EH (cell line): ENCODE results near the gene TOE1.

Experiments
- DNase-seq: peaks from one replicate; pipeline ENCODE4 v3.0.0-alpha.2; 2015; ENCODE audit warnings: low read depth

The TOE1 gene

GRCh38 chr1:45326627-45327623, 13.0 kb upstream of the TOE1 start, which contains the start of gene HPDL:
HPDL (plus strand) TSS chr1:45326895; CDS start chr1:45327149, 254 bp downstream.
- DNase-seq, result peak; percentile 60

DNA sequence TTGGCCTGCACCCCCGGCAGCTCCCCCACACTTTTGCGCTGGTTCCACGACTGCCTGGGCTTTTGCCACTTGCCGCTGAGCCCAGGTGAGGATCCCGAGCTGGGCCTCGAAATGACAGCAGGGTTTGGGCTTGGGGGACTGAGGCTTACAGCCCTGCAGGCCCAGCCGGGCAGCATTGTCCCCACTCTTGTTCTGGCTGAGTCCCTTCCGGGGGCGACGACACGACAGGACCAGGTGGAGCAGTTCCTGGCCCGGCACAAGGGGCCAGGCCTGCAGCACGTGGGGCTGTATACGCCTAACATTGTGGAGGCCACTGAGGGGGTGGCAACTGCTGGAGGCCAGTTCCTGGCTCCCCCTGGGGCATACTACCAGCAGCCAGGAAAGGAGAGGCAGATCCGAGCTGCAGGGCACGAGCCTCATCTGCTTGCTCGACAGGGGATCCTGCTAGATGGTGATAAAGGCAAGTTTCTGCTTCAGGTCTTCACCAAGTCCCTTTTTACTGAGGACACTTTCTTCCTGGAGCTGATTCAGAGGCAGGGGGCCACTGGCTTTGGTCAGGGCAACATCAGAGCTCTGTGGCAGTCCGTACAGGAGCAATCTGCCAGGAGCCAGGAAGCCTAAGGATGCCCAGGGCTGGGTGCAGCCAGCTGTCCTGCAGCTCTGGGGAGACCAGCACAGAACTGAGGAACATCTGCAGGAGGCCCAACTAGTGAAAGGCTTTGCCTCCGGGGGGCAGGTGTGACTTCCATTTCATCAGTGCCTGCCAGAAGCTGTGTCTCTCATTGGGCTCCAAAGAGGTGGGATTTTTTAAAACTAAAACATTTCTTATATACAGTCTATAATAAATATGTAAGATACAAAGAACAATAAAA, 12.1 kb upstream of the TOE1 start:
- no peak for DNase-seq

DNA sequence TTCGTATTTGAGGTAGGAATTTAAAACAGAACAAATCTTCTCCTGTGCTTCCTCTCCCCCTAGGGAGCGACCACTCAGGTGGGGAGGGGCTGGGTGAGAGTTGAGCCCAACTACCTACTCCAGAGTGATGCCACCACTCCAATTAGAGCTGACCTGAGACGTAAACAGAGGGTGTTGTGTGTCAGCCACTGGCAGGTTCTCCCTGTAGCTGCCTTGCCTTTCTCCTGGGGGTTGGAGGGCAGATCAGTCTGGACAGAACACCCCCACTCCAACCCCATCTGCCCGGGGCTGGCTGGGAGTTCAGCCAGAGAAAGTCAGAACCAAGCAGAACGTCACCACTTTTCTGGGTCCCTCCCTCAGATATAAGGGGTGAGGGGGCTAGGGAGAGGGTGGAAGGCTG, 11.3 kb upstream of the TOE1 start:
- DNase-seq, result no peak

DNA sequence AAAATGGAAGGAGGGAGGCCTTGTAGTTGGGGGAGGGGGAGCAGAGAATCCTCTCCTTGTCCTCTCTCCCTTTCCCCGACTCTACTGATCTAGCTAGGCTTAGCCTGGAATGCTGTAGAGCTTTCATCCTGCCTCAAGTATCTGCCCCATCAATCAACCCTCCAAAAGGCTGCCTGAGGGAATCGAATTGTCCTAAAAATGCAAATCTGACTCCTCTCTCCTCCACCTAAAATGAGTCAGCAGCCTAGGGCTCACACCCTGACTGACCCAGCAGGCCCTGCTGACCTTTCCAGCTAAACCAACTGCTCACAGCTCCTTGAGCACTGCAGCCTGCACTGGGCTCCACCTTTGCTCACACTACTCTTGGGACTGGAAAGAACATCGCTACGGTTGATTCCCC, 10.5 kb upstream of the TOE1 start:
- DNase-seq, result no peak

- DNase-seq, result no peak
Measured at GRCh38 chr1:45331436-45332345, 8.3 kb upstream of the TOE1 start.

DNA sequence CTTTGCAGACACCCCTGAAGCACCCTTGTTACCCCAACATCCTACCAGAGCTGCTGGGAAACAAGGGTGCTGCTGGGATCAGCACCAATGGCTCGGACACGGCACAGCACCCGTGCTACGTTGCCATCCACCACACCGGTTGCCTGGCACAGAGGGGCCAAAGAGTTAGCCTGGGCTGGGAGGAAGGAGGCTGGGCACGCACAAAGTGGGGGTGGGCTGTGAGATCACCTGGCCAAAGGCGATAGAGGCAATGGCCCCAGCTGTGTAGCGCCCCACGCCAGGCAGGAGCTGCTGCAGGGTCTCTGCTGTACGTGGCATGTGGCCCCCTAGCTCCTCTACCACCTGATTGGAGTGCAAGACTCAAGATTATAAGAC, 7.6 kb upstream of the TOE1 start:
- DNase-seq, result no peak

DNA sequence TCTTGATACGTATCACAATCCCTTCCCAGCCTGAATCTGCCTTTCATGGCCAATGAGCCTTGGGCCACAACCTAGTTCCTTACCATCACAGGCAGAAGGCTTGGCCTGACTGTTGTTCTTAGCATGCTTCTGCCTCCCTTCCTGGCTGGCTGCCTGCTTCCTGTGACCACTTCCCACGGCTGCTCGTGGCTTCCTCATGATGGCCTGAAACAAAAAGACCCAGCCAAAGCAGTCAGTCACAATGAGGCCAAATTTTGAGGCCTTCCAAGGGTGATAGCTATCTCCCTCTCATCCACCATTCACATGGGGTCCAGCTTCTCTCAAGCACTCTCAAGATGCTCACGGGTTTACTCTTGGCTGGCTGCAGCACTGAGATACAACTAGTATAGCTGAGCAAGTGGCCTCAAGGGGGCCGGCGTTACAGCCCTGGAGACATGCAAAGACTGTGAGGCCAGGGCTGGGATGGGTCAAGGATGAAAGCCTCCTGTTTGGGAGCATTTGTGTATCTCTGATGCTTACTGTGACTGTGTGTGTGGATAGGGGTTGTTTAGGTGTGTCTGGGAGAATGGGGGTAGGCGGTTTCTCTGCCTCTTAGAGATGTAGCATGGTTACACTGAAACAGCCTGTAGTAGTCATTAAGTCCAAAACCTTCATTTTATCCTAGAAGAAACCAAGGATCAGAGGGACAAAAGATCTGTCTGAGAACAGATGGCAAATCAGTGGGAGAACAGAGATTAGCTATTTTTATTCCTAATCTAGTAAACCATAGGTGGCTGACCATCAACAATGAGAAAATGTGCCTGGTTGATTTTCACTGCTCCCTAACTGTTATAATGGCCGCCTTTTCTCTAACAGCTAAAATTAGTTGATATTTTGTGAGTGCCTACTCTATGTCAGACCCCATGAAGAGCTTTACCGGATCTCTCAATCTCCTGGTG, 5.4 kb upstream of the TOE1 start:
- DNase-seq, result peak; percentile 32

DNA sequence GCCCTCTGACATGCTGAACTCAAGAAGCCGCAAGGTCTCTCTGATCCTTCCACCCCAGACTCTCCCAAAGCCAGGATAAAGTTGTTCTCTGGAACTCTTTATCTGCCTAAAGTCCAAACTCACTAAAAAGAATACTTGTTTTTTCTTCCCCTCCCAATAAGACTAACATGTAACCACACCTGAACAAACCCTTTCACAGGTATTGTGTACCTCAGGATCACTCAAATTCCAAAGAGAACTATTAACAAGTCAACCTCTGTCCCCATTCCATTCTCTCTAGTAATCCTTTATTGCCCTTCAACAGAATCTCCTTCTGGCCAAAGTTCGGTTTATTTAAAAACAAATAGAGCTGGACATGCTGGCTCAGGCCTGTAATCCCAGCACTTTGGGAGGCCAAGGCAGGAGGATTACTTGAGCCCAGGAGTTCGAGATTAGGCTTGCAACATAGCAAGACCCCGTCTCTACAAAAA, 4.1 kb upstream of the TOE1 start:
- no peak for DNase-seq

DNA sequence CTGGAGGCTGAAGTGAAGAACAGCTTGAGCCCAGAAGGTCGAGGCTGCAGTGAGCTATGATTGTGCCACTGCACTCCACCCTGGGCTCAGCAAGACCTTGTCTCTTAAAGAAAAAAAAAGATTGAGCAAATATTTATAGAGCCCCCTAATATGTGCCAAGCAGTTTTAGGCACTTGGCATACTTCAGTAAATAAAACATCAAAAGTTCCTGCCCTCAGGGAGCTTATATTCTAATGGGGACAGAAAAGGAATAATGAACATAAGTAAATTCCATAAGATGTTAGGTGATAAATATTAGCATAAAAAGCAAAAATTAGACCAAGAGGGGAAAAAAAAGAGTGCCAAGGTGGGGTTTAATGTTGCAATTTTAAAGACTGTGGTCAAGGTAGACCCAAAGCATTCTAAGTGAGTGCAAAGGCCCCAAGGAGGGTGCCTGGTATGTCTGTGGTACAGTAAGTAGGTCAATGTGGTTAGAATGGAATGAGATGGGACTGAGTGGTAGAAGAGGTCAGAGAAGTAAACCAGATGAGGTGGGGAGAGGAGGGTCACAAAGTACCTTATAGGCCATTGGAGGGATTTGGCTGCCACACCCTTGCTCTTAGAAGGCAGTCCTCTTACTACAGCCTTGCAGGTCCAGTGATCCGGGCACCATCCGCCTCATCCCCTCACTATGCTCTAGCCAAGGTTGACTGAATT, 2.2 kb upstream of the TOE1 start:
- DNase-seq, result no peak

- DNase-seq, result peak; percentile 25
Measured at GRCh38 chr1:45340816-45341466, 971 bp downstream of the TOE1 start.

- no peak for DNase-seq
Measured at GRCh38 chr1:45344499-45344898, 4.5 kb downstream of the TOE1 start.

DNA sequence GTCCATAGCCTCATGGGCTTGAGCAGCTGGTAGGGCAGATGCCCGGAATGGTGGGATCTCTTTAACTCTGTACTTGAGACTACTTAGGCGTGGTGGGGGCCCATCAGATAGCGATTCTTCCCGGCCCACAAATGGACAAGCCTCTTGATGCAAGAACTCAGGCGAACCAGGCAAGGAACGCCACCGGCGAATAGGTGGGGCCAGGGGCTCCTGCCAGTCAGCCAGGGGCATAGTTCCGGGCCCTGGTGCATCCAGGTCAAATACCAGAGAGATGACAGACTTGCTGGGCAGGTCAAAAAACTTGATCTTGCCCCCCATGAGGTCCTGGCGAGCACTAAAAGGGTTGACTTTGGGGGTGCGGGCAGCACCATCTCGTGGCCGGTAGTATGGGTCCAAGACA, 5.0 kb downstream of the TOE1 start:
- no peak for DNase-seq

DNA sequence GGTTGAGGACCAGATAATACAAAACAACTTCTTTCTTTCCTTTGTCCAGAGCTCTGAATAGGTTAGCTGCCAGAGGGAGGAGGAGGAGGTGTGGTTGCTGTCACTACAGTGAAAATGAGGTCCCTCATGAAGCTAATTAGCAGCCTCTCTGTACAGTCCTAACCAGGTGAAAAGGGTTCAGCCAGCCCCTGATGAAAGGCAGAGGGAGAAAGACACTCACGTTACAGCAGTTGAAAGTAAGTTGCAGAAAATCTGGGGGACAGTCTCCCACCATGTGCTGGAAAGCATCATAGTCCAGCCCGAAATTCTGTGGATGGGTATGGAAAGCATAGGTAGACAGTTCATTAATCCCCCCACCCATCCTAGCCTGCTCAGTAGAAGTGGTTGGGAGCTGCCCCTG, 6.5 kb downstream of the TOE1 start:
- DNase-seq, result no peak

DNA sequence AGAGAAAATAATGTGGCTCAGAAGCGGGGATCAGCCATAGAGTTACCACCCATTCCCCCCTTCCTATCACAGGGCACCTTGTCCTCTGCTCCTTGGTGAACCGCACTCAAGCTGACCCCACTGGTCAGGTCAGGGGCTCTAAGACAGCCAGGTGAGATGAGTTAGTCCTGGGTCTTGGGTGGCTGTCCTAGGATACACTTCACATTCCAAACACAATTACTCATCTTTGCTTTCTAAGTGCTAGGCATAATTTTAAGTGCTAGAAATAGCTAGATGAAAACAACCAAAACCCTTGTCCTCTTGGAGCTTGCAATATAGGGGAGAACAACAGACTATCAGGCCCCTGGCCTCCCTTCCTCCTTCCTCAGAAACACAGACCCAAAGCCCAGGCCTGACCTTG, 8.1 kb downstream of the TOE1 start:
- DNase-seq, result peak; percentile 62

DNA sequence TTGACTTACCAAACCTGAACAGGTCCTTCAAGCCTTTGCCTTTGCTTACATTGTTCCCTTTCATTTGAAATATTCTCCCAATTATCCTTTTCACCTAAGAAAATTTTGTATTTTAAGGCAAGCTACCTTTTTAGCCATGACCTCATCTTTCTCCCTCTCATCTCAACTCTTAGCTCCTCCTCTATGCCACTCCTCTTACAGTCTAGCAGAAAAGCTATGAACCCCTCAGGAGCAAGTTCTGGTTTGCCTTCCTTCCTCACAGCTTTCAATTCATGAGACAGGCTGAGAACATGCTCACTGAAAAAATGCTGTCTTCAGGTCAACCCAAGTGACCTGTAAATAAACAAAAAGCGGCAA, 8.6 kb downstream of the TOE1 start:
- DNase-seq, result peak; percentile 31

GRCh38 chr1:45348966-45349677, 9.2 kb downstream of the TOE1 start:
- no peak for DNase-seq

DNA sequence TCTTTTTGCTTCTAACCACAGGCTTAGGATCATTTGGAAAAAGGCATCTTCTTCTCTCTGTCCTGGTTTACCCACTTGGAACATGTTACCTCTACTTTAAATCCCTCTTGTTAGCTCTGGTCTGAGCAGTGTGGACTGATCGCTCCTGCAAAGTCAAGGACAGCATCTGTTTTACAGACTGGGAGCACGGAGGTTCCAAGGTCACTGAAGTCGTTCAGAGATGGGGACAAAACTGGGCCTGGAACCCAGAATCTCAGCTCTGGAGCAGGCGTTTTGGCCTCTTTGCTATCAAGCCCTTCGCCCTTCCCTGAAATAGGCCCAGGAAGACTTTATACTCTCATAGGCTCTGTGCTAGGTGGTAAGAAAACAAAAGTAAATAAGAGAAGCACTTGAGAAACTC, 11.5 kb downstream of the TOE1 start:
- no peak for DNase-seq

DNA sequence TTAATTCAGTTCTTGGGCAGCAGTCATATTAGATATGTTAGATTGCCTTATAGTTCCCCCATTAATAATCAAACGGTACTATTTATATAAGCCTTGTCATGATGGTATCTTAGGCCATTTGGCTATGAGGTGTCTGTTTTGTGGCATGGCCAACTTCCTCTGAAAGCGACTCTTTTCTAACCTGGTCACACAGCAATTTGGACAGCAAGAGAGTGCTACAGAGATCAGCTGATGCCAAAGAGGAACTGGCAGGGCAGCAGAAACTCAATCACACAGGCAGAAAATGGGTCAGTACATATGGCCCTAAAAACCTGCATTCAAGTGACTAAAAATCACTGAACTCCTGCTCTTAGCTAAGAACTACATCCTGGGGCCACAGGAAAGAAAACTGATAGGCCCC, 13.7 kb downstream of the TOE1 start:
- no peak for DNase-seq

GRCh38 chr1:45354838-45355237, 14.9 kb downstream of the TOE1 start:
- no peak for DNase-seq
